Osteoblast (primary cell): Measurements from ENCODE around the gene SIKE1. TPM values are rescaled to one million over a fixed set of nuclear protein-coding genes. Genes with fewer than 3 reads are reported as not detected.

ENCODE experiments used
- DNase-seq: peaks from one replicate; pipeline ENCODE4 v3.0.0; 2011; ENCODE audit warnings: low spot score, mixed read lengths; ENCODE audit not compliant: insufficient read length; ENCODE audit errors: missing footprints
- H2AFZ ChIP-seq: 2 replicates; pipeline ENCODE4 v1.6.0; 2011; ENCODE audit warnings: mild to moderate bottlenecking, low read length
- H3K27ac ChIP-seq: 2 replicates; pipeline ENCODE4 v1.5.1; 2011; ENCODE audit warnings: mild to moderate bottlenecking, low read depth, low read length, moderate library complexity
- H3K27me3 ChIP-seq: 2 replicates; pipeline ENCODE4 v1.6.0; 2012; ENCODE audit warnings: mild to moderate bottlenecking, control low read depth, inconsistent platforms, low read length, moderate library complexity; ENCODE audit not compliant: insufficient read depth
- H3K36me3 ChIP-seq: 2 replicates; pipeline ENCODE4 v1.5.1; 2011; ENCODE audit warnings: mild to moderate bottlenecking, low read length, control low read depth, moderate library complexity; ENCODE audit not compliant: insufficient read depth
- H3K4me1 ChIP-seq: 2 replicates; pipeline ENCODE4 v1.5.1; 2011; ENCODE audit warnings: mild to moderate bottlenecking, low read length, control low read depth, moderate library complexity; ENCODE audit not compliant: insufficient read depth
- H3K4me2 ChIP-seq: 2 replicates; pipeline ENCODE4 v1.6.0; 2011; ENCODE audit warnings: mild to moderate bottlenecking, low read length; ENCODE audit not compliant: insufficient read depth
- H3K4me3 ChIP-seq: fragments of 200-600 bp; sonication (generic); 3 replicates; pipeline ENCODE4 v1.5.1; 2012; ENCODE audit warnings: mild to moderate bottlenecking, low read length, inconsistent platforms; ENCODE audit not compliant: insufficient read depth
- H3K79me2 ChIP-seq: 2 replicates; pipeline ENCODE4 v1.6.0; 2012; ENCODE audit warnings: mild to moderate bottlenecking, low read length, control low read depth, inconsistent platforms; ENCODE audit not compliant: insufficient read depth
- H3K9me3 ChIP-seq: 2 replicates; pipeline ENCODE4 v1.5.1; 2011; ENCODE audit warnings: low read depth, low read length, control low read depth
- H4K20me1 ChIP-seq: 2 replicates; pipeline ENCODE4 v1.6.0; 2012; ENCODE audit warnings: mild to moderate bottlenecking, low read length, control low read depth; ENCODE audit not compliant: insufficient read depth
- CTCF ChIP-seq: IDR thresholded peaks from 2 replicates; pipeline ENCODE4 v1.5.1; 2011; ENCODE audit warnings: mild to moderate bottlenecking, low read depth, low read length, moderate library complexity; ENCODE audit errors: extremely low read depth
- total RNA-seq: library from RNA; depleted of rRNA; stranded (reverse); fragments of >200 nt; gene quantifications from 2 replicates; pipeline ENCODE4 v1.2.3, GENCODE V29; 2012

SIKE1 gene
- total RNA-seq, 1 donor, result 52.5 TPM

- DNase-seq, result no peak
- H3K79me2 ChIP-seq, result peaks cover 98% of the 10 kb centered on the region
- H3K4me3 ChIP-seq, result no peak overlapping the region
- peaks cover 69% of the 10 kb centered on the region for H3K36me3 ChIP-seq
- H4K20me1 ChIP-seq, result peaks cover 55% of the 10 kb centered on the region
- no peak overlapping the region for H3K4me2 ChIP-seq
- H2AFZ ChIP-seq, result no peak overlapping the region
- TF ChIP-seq CTCF, result no peak
- no peak overlapping the region for H3K27ac ChIP-seq
- H3K4me1 ChIP-seq, result no peaks in the 10 kb centered on the region
- no peaks in the 10 kb centered on the region for H3K27me3 ChIP-seq
- H3K9me3 ChIP-seq, result no peaks in the 10 kb centered on the region
Observed at GRCh38 chr1:114740331-114740730, 40.2 kb downstream of the SIKE1 start.

GRCh38 chr1:114737314-114737849 is 43.1 kb downstream of the SIKE1 start:
- Histone ChIP-seq H3K9me3 (no peaks in the 10 kb centered on the region), H3K27ac (no peak overlapping the region), H3K36me3 (peaks cover 82% of the 10 kb centered on the region), H2AFZ (no peak overlapping the region), H3K4me1 (no peaks in the 10 kb centered on the region), H3K79me2 (peaks cover 92% of the 10 kb centered on the region), H4K20me1 (peaks cover 38% of the 10 kb centered on the region), H3K27me3 (no peaks in the 10 kb centered on the region), H3K4me2 (no peak overlapping the region), H3K4me3 (no peak overlapping the region)
- TF ChIP-seq CTCF, result no peak
- DNase-seq, result no peak

GRCh38 chr1:114735479-114735878 is 45.0 kb downstream of the SIKE1 start:
- H3K4me2 ChIP-seq, result no peak overlapping the region
- DNase-seq, result no peak

GRCh38 chr1:114729782-114730181 is 50.7 kb downstream of the SIKE1 start:
- H3K79me2 ChIP-seq, result peaks cover 67% of the 10 kb centered on the region
- H3K4me3 ChIP-seq, result no peak overlapping the region
- H3K36me3 ChIP-seq, result peaks cover 89% of the 10 kb centered on the region
- H2AFZ ChIP-seq, result no peak overlapping the region
- TF ChIP-seq CTCF, result no peak
- no peaks in the 10 kb centered on the region for H3K9me3 ChIP-seq
- H4K20me1 ChIP-seq, result peaks cover 12% of the 10 kb centered on the region
- DNase-seq, result no peak
- no peak overlapping the region for H3K4me2 ChIP-seq
- H3K4me1 ChIP-seq, result no peaks in the 10 kb centered on the region
- H3K27ac ChIP-seq, result no peak overlapping the region
- H3K27me3 ChIP-seq, result no peaks in the 10 kb centered on the region

More at GRCh38 chr1:114735479-114735878, 45.0 kb downstream of the SIKE1 start:
- peaks cover 88% of the 10 kb centered on the region for H3K79me2 ChIP-seq
- H3K27ac ChIP-seq, result no peak overlapping the region
- H3K4me1 ChIP-seq, result no peaks in the 10 kb centered on the region
- no peaks in the 10 kb centered on the region for H3K9me3 ChIP-seq
- H3K36me3 ChIP-seq, result peaks cover 86% of the 10 kb centered on the region
- TF ChIP-seq CTCF, result no peak
- peaks cover 27% of the 10 kb centered on the region for H4K20me1 ChIP-seq
- no peak overlapping the region for H3K4me3 ChIP-seq
- no peak overlapping the region for H2AFZ ChIP-seq
- no peaks in the 10 kb centered on the region for H3K27me3 ChIP-seq
